Adrenal gland (tissue), 12 donors: Measurements from ENCODE around the gene ARHGAP12. TPM values are rescaled to one million over a fixed set of nuclear protein-coding genes. Genes with fewer than 3 reads are reported as not detected.

Source experiments
- DNase-seq, 7 donors: peaks; one replicate each; pipeline ENCODE4 v3.0.0-alpha.2; 2019 to 2020
- H3K27ac ChIP-seq, 5 donors: fragments of 200-600 bp; sonication (generic) in 4 of 5; 1 replicate in 3 of 5; 2 replicates in 2 of 5; pipeline versions ENCODE4 v1.5.1 to v1.8.0; 2016 to 2020; ENCODE audit warnings: mild to moderate bottlenecking in 1 of 5
- H3K27me3 ChIP-seq: fragments of 200-600 bp; 2 replicates; pipeline ENCODE4 v1.8.0; 2021
- H3K36me3 ChIP-seq, 2 donors: fragments of 200-600 bp; replicated peaks in 1 of 2; 1 replicate in 1 of 2; 2 replicates in 1 of 2; pipeline versions ENCODE4 v1.5.1 to v1.8.0; 2018 to 2022
- H3K4me1 ChIP-seq, 2 donors: fragments of 200-600 bp; replicated peaks in 1 of 2; 1 replicate in 1 of 2; 2 replicates in 1 of 2; pipeline versions ENCODE4 v1.5.1 to v1.8.0; 2018 to 2021
- H3K4me3 ChIP-seq, 4 donors: fragments of 200-600 bp; sonication (generic) in 3 of 4; one replicate each; pipeline ENCODE4 v1.5.1; 2016 to 2018
- H3K9me3 ChIP-seq, 3 donors: fragments of 200-600 bp; sonication (generic) in 1 of 3; replicated peaks in 1 of 3; 1 replicate in 2 of 3; 2 replicates in 1 of 3; pipeline versions ENCODE4 v1.5.1 to v1.8.0; 2016 to 2021
- POLR2A ChIP-seq, 2 donors: fragments of 450-650 bp; IDR thresholded peaks; one replicate each; pipeline ENCODE4 v1.6.1; 2017; ENCODE audit warnings: antibody characterized with exemption in 2 of 2, mild to moderate bottlenecking in 2 of 2, moderate library complexity in 1 of 2
- WGBS, 4 donors: extraction: QIAGEN DNeasy Blood & Tissue Kit in 2 of 4; methylation state at CpG; one replicate each; pipeline versions ENCODE4 v1.1.5 to v1.1.7; 2013 to 2017; 5-methylcytosine and 5-hydroxymethylcytosine counted together
- intact Hi-C, 2 donors: fragments of 100-400 bp; cut with DNase I; formaldehyde crosslinking; loops; one replicate each; pipeline versions ENCODE4 v1.14.1 to v1.15.0; 2022 to 2023
- polyA plus RNA-seq, 3 donors: library from polyadenylated mRNA; stranded (reverse); fragments of 200-250 nt in 2 of 3; fragments of 350-450 nt in 1 of 3; fragmentation: Illumina TruSeq in 1 of 3; extraction: RNeasy Lipid Tissue Mini Kit (QIAGEN cat#74804) in 1 of 3; gene quantifications; one replicate each; pipeline ENCODE4 v1.2.3, GENCODE V29; 2013 to 2014
- total RNA-seq, 9 donors: library from RNA; depleted of rRNA in 4 of 9; stranded (reverse); fragments of >200 nt in 4 of 9; fragments of 120-200 nt in 1 of 9; fragmentation: NEBNext Ultra II Directional in 1 of 9; extraction: Animal tissue kit (Norgen Biotek cat#: 25700) in 1 of 9; gene quantifications; one replicate each; pipeline versions ENCODE4 v1.1.0 to v1.2.4, GENCODE V29; 2013 to 2023
- TF ChIP-seq, protein P1 (sequence below), 6 experiments: fragments of 450-650 bp in 4 of 6; fragments of 200-600 bp in 2 of 6; sonication (generic) in 1 of 6; IDR thresholded peaks; 1 replicate in 5 of 6; 2 replicates in 1 of 6; pipeline versions ENCODE4 v1.5.1 to v1.8.0; 2016 to 2021; ENCODE audit warnings: antibody characterized with exemption in 6 of 6, mild to moderate bottlenecking in 2 of 6, moderate library complexity in 1 of 6
- donor health status: healthy with polysubstance abuse.
- donor health status: Bipolar disorder and iron deficiency.
- donor health status: DM: yes; HTN: yes; CAD: no.
- donor health status: DM: no; HTN: no; CAD: no.
- donor health status: DM: no; HTN: no; CAD: no.
- donor health status: DM: yes; HTN: yes; CAD: no.

ARHGAP12 gene
- total and polyA plus RNA-seq, 12 donors, result 26.7 to 88.6 (median 38.1) TPM

DNA sequence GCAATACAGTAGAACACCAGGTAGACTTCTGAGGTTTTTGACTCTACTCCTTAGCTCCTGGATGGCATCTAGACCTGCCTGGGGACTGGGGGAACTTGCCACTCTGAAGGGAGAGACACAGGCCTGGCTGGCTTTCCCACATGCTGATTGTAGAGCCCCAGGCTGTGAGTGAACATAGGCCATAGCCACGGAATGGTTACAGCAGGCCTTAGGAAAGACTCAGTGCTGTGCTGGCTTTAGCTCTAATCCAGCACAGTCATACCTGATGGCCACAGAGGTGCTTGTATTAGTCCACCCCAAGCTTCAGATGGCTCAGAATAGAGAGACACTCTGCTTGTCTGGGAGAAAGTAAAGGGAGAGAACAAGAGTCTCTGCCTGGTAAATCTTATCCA lies 35.0 kb upstream of the ARHGAP12 start:
- Histone ChIP-seq H3K4me1 (peaks cover 11 to 42% of the 10 kb centered on the region in 2 donors), H3K27me3 (no peaks in the 10 kb centered on the region), H3K36me3 (no peaks in the 10 kb centered on the region), H3K9me3 (no peaks in the 10 kb centered on the region), H3K27ac (no peak overlapping the region), H3K4me3 (no peak overlapping the region)
- TF ChIP-seq POLR2A (IDR thresholded peaks at IDR 0.05), result no peak
- TF ChIP-seq, protein P1, sequence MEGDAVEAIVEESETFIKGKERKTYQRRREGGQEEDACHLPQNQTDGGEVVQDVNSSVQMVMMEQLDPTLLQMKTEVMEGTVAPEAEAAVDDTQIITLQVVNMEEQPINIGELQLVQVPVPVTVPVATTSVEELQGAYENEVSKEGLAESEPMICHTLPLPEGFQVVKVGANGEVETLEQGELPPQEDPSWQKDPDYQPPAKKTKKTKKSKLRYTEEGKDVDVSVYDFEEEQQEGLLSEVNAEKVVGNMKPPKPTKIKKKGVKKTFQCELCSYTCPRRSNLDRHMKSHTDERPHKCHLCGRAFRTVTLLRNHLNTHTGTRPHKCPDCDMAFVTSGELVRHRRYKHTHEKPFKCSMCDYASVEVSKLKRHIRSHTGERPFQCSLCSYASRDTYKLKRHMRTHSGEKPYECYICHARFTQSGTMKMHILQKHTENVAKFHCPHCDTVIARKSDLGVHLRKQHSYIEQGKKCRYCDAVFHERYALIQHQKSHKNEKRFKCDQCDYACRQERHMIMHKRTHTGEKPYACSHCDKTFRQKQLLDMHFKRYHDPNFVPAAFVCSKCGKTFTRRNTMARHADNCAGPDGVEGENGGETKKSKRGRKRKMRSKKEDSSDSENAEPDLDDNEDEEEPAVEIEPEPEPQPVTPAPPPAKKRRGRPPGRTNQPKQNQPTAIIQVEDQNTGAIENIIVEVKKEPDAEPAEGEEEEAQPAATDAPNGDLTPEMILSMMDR (IDR thresholded peaks at IDR 0.05), result no peak
- intact Hi-C loops, result no loop called here
- WGBS, 4 donors, result 83 to 100% (median 89%) methylated on average over 1 of the region's 1 CpG
- no peak for DNase-seq

DNA sequence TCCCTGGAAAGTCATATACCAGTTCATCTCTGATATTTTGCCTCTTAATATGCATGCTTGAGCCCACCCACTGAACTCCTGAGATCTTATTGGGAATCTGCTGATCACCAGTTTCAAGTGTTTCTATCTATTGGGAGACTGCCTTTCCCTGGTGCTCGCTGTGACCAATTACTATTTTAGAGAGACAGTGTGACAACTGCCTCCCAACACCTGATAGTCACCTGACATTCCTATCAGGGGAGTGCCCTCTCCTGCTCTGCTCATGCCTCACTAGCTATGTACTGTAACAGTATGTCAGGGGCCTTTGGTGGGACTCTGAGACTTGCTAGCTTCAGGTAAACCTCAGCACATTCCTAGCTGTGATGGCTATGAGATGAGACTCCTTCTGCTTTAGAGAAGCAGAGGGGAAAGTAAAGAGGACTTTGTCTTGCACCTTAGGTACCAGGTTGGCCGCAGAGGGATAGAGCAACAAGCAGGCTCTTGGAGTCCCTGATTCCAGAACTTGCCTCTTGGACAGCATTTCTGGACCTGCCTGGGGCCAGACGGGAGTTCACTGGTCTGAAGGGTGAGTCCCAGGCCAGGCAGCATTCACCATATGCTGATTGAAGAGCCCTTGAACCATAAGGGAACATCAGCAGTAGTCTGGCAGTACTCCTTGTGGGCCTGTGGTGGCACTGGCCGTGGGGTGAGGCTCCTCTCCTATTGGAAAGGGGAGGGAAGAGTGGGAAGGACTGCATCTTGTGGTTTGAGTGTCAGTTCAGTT lies 34.4 kb upstream of the ARHGAP12 start:
- Histone ChIP-seq H3K4me3 (no peak overlapping the region), H3K27ac (no peak overlapping the region), H3K36me3 (no peaks in the 10 kb centered on the region), H3K27me3 (no peaks in the 10 kb centered on the region), H3K4me1 (peaks cover 11 to 42% of the 10 kb centered on the region in 2 donors), H3K9me3 (no peaks in the 10 kb centered on the region)
- intact Hi-C loops, result no loop called here
- WGBS, 4 donors, result 80 to 97% (median 95%) methylated on average over 2 to 4 of the region's 4 CpGs
- no peak for DNase-seq
- TF ChIP-seq POLR2A (IDR thresholded peaks at IDR 0.05), result no peak
- TF ChIP-seq, protein P1 (IDR thresholded peaks at IDR 0.05), result no peak

DNA sequence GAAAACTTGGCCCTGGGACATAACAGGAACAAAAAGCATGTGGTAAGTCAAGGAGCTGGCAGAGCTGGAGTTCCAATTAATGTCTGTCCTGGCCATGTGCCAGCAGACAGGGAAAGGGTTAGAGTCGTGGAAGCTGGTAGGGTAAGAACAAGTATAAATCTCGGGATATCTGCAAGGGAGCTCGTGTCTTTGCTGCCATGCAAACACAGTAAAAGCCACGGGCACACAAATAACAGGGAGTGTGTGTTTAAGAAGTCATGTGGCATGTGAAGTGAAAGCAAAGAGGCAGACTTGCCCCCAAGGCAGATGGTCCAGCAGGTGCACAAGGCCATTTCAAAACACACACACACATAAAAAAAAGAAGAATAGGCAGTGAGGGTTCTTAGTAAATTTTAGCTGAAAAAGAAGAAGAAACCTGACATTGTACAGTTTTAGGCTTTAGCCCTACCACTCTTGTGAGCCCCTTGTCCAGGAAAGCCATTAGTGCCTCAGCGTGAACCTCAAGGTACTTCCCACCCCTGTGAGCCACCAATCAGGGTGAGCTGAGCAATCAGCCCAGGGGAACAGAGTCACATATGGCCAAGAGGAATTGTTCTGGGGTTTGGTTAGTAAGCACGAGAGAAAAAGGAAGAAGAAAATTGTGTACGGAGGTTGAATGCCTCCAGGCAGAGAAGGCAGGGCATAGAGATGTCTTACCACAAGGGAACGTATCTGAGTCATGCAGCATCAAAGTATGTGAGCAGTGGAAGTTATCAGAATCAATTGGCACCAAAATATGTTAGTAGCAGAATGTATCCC lies 32.8 kb upstream of the ARHGAP12 start:
- no peaks in the 10 kb centered on the region for H3K27me3 ChIP-seq
- peak in 2 of 7 donors; percentile 22 to 58 for DNase-seq
- H3K9me3 ChIP-seq, result no peaks in the 10 kb centered on the region
- intact Hi-C loops, result no loop called here
- 46 to 53% (median 50%) methylated on average over 8 of the region's 8 CpGs for WGBS, 4 donors
- peaks cover 11 to 42% of the 10 kb centered on the region in 2 donors for H3K4me1 ChIP-seq
- H3K27ac ChIP-seq, result peak overlapping the region in 2 of 5 donors; percentile 33 to 46
- H3K36me3 ChIP-seq, result no peaks in the 10 kb centered on the region
- TF ChIP-seq, protein P1 (IDR thresholded peaks at IDR 0.05), result no peak
- H3K4me3 ChIP-seq, result no peak overlapping the region

DNA sequence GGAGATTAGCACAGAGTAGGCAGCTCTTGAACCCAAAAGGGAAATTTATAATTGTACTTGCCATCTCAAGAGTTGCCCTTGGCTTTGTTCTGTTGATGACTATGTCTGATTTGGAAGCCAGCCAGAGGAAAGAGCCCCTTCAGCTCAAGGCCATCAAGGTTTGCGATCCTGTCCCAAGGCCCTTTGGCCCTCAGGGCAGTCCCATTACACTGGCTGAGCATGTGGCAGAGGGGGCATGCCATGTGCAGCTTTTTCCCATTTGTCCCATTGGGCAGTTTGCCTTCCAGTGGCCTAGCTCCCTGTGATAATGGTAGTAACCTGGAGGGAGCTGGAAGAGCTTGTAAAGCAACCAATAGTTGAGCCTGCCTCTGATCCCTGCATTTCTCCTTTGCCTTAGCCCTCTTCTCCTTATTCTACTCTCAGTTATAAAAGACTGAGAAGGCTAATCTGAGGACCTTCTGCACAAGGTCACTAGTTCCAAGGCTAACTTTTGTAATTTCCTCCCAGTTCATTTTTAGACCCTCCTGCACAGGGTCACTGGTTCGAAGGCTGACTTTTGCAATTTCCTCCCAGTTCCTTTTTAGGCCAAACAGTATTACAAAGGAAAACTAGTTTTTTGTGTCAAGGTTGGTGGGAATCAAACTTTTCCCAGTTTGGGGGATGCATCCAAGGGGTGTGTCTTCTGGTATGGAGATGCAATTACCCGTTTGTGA lies 31.0 kb upstream of the ARHGAP12 start:
- whole genome bisulfite sequencing, 4 donors, result 21 to 29% (median 23%) methylated on average over 3 of the region's 3 CpGs
- Histone ChIP-seq H3K27me3 (no peaks in the 10 kb centered on the region), H3K4me1 (peaks cover 11 to 39% of the 10 kb centered on the region in 2 donors), H3K27ac (peak overlapping the region in 2 of 5 donors; percentile 61 to 66), H3K4me3 (no peak overlapping the region), H3K9me3 (no peaks in the 10 kb centered on the region), H3K36me3 (no peaks in the 10 kb centered on the region)
- TF ChIP-seq POLR2A (IDR thresholded peaks at IDR 0.05), result no peak
- TF ChIP-seq, protein P1 (IDR thresholded peaks at IDR 0.05), result no peak
- intact Hi-C loops, result loop anchor here in 1 of 2 donors (10.0 kb wide), 1 partner anchor 105 kb away; no protein-coding TSS in a partner anchor
- peak in 6 of 7 donors; percentile 42 to 54 (median 48) for DNase-seq
